Activated CD8-positive, alpha-beta memory T cell treated with anti-CD3 and anti-CD28 coated beads, Interleukin-2, amount 10 ng/mL, durations not matched to agents 7 days and 5 days (primary cell): ENCODE measurements around the gene KIAA1671. TPM values are rescaled to one million over a fixed set of nuclear protein-coding genes. Genes with fewer than 3 reads are reported as not detected.

Experiments
- ATAC-seq: fragments of 150-1000 bp; cut with Tn5 transposase; one replicate; pipeline ENCODE4 v1.10.0; 2021; ENCODE audit warnings: moderate library complexity
- CTCF ChIA-PET: fragments of 350-600 bp; sonication (Branson Sonifier 250); formaldehyde crosslinking; loops from one replicate; lab custom pipeline; 2021; ENCODE audit warnings: antibody characterized with exemption; lab: Charles Lee
- DNase-seq: peaks from one replicate; pipeline ENCODE4 v3.0.0-alpha.2; 2020
- H3K27ac Mint-ChIP-seq: one replicate; pipeline ENCODE4 v1.8.0; 2021; ENCODE audit warnings: mild to moderate bottlenecking, mixed read lengths
- H3K27me3 Mint-ChIP-seq: one replicate; pipeline ENCODE4 v1.8.0; 2021; ENCODE audit warnings: mixed read lengths
- H3K36me3 Mint-ChIP-seq: one replicate; pipeline ENCODE4 v1.8.0; 2021; ENCODE audit warnings: mild to moderate bottlenecking, mixed read lengths
- H3K4me1 Mint-ChIP-seq: one replicate; pipeline ENCODE4 v1.8.0; 2021; ENCODE audit warnings: mixed read lengths
- H3K4me3 Mint-ChIP-seq: one replicate; pipeline ENCODE4 v1.8.0; 2021; ENCODE audit warnings: mild to moderate bottlenecking, moderate library complexity, mixed read lengths
- H3K9me3 Mint-ChIP-seq: one replicate; pipeline ENCODE4 v1.8.0; 2022; ENCODE audit warnings: low read depth, mixed read lengths
- total RNA-seq, 2 experiments: library from RNA; stranded (reverse); gene quantifications; one replicate each; pipeline ENCODE4 v1.2.3, GENCODE V29; 2021

Gene KIAA1671
- total RNA-seq, 2 experiments from 2014 or later = 11.4 to 20.1 TPM

- H3K9me3 Mint-ChIP-seq = no peaks in the 10 kb centered on the region
- CTCF ChIA-PET = no interaction called here
- no peak overlapping the region for H3K4me3 Mint-ChIP-seq
- H3K27ac Mint-ChIP-seq = no peak overlapping the region
- H3K4me1 Mint-ChIP-seq = no peaks in the 10 kb centered on the region
- no peaks in the 10 kb centered on the region for H3K27me3 Mint-ChIP-seq
- DNase-seq (no peak), ATAC-seq (no peak)
- H3K36me3 Mint-ChIP-seq = peaks cover 9% of the 10 kb centered on the region
These were observed 167.6 kb downstream of the KIAA1671 start for GRCh38 chr22:25120093-25120561.

- Mint-ChIP-seq H3K9me3 (no peaks in the 10 kb centered on the region), H3K27ac (no peak overlapping the region), H3K4me1 (no peaks in the 10 kb centered on the region), H3K4me3 (no peak overlapping the region), H3K36me3 (peaks cover 9% of the 10 kb centered on the region), H3K27me3 (no peaks in the 10 kb centered on the region)
- CTCF ChIA-PET = interaction anchor here (0.6 kb wide), 1 partner anchor 166 kb away, joined by 3 read pairs; no protein-coding TSS in a partner anchor
- DNase-seq (no peak), ATAC-seq (no peak)
These were observed 168.3 kb downstream of the KIAA1671 start for GRCh38 chr22:25120761-25121212.

- Mint-ChIP-seq H3K36me3 (peaks cover 9% of the 10 kb centered on the region), H3K27me3 (no peaks in the 10 kb centered on the region), H3K9me3 (no peaks in the 10 kb centered on the region), H3K4me1 (no peaks in the 10 kb centered on the region), H3K27ac (no peak overlapping the region), H3K4me3 (no peak overlapping the region)
- ATAC-seq = no peak
- CTCF ChIA-PET = no interaction called here
- DNase-seq = no peak
These were observed 169.7 kb downstream of the KIAA1671 start for GRCh38 chr22:25122136-25122764.

GRCh38 chr22:25123677-25124076 lies 171.2 kb downstream of the KIAA1671 start:
- H3K36me3 Mint-ChIP-seq = peaks cover 7% of the 10 kb centered on the region
- H3K4me1 Mint-ChIP-seq = no peaks in the 10 kb centered on the region
- H3K4me3 Mint-ChIP-seq = no peak overlapping the region
- H3K9me3 Mint-ChIP-seq = no peaks in the 10 kb centered on the region
- CTCF ChIA-PET = interaction anchor here (1.3 kb wide), 1 partner anchor 13 kb away, joined by 3 read pairs; no protein-coding TSS in a partner anchor
- DNase-seq (no peak), ATAC-seq (no peak)
- no peak overlapping the region for H3K27ac Mint-ChIP-seq
- no peaks in the 10 kb centered on the region for H3K27me3 Mint-ChIP-seq

- ATAC-seq = no peak
- DNase-seq = no peak
- CTCF ChIA-PET = interaction anchor here (1.0 to 1.4 kb wide), 2 partner anchors 13 to 15 kb away, joined by 3 read pairs; no protein-coding TSS in a partner anchor
- Mint-ChIP-seq H3K4me3 (no peak overlapping the region), H3K27me3 (no peaks in the 10 kb centered on the region), H3K4me1 (no peaks in the 10 kb centered on the region), H3K9me3 (no peaks in the 10 kb centered on the region), H3K27ac (no peak overlapping the region), H3K36me3 (peaks cover 7% of the 10 kb centered on the region)
These were observed 173.3 kb downstream of the KIAA1671 start for GRCh38 chr22:25125693-25126357.

GRCh38 chr22:25126510-25126909 lies 174.0 kb downstream of the KIAA1671 start:
- Mint-ChIP-seq H3K27me3 (no peaks in the 10 kb centered on the region), H3K4me1 (peaks cover under 1% of the 10 kb centered on the region), H3K9me3 (no peaks in the 10 kb centered on the region), H3K36me3 (peaks cover 7% of the 10 kb centered on the region), H3K27ac (no peak overlapping the region), H3K4me3 (no peak overlapping the region)
- CTCF ChIA-PET = interaction anchor here (0.7 to 1.5 kb wide), 4 partner anchors 15 to 109 kb away, joined by 3 read pairs; no protein-coding TSS in a partner anchor
- DNase-seq (no peak), ATAC-seq (no peak)

- ATAC-seq = no peak
- peaks cover 5% of the 10 kb centered on the region for H3K4me1 Mint-ChIP-seq
- no peak overlapping the region for H3K27ac Mint-ChIP-seq
- no peaks in the 10 kb centered on the region for H3K27me3 Mint-ChIP-seq
- H3K36me3 Mint-ChIP-seq = peaks cover 7% of the 10 kb centered on the region
- no peak overlapping the region for H3K4me3 Mint-ChIP-seq
- CTCF ChIA-PET = interaction anchor here (0.9 to 1.5 kb wide), 4 partner anchors 17 to 108 kb away, joined by 3 to 4 read pairs (median 3); no protein-coding TSS in a partner anchor
- DNase-seq = no peak
- H3K9me3 Mint-ChIP-seq = no peaks in the 10 kb centered on the region
These were observed 174.8 kb downstream of the KIAA1671 start for GRCh38 chr22:25127318-25127717.

- Mint-ChIP-seq H3K4me1 (peaks cover 5% of the 10 kb centered on the region), H3K4me3 (no peak overlapping the region), H3K27me3 (no peaks in the 10 kb centered on the region), H3K27ac (no peak overlapping the region), H3K36me3 (no peaks in the 10 kb centered on the region), H3K9me3 (no peaks in the 10 kb centered on the region)
- DNase-seq (no peak), ATAC-seq (no peak)
- CTCF ChIA-PET = no interaction called here
These were observed 177.9 kb downstream of the KIAA1671 start for GRCh38 chr22:25130462-25130861.

- DNase-seq (no peak), ATAC-seq (no peak)
- Mint-ChIP-seq H3K4me3 (no peak overlapping the region), H3K36me3 (no peaks in the 10 kb centered on the region), H3K9me3 (no peaks in the 10 kb centered on the region), H3K27me3 (no peaks in the 10 kb centered on the region), H3K4me1 (peaks cover 5% of the 10 kb centered on the region), H3K27ac (no peak overlapping the region)
- CTCF ChIA-PET = no interaction called here
These were observed 178.8 kb downstream of the KIAA1671 start for GRCh38 chr22:25131198-25131887.

GRCh38 chr22:25134028-25134427 lies 181.5 kb downstream of the KIAA1671 start:
- Mint-ChIP-seq H3K27ac (no peak overlapping the region), H3K36me3 (peaks cover 13% of the 10 kb centered on the region), H3K4me1 (peaks cover 5% of the 10 kb centered on the region), H3K27me3 (no peaks in the 10 kb centered on the region), H3K4me3 (no peak overlapping the region), H3K9me3 (no peaks in the 10 kb centered on the region)
- CTCF ChIA-PET = no interaction called here
- ATAC-seq (no peak), DNase-seq (no peak)

- H3K9me3 Mint-ChIP-seq = no peaks in the 10 kb centered on the region
- DNase-seq (no peak), ATAC-seq (no peak)
- no peaks in the 10 kb centered on the region for H3K27me3 Mint-ChIP-seq
- H3K4me3 Mint-ChIP-seq = no peak overlapping the region
- peaks cover 13% of the 10 kb centered on the region for H3K36me3 Mint-ChIP-seq
- CTCF ChIA-PET = no interaction called here
- no peak overlapping the region for H3K27ac Mint-ChIP-seq
- peaks cover 5% of the 10 kb centered on the region for H3K4me1 Mint-ChIP-seq
These were observed 181.9 kb downstream of the KIAA1671 start for GRCh38 chr22:25134451-25134850.

- Mint-ChIP-seq H3K27me3 (no peaks in the 10 kb centered on the region), H3K4me1 (no peaks in the 10 kb centered on the region), H3K36me3 (peaks cover 13% of the 10 kb centered on the region), H3K27ac (no peak overlapping the region), H3K9me3 (no peaks in the 10 kb centered on the region), H3K4me3 (no peak overlapping the region)
- CTCF ChIA-PET = no interaction called here
- DNase-seq = no peak
- ATAC-seq = no peak
These were observed 184.5 kb downstream of the KIAA1671 start for GRCh38 chr22:25136953-25137576.
